Measurements from ENCODE around the gene MLLT6. TPM values are rescaled to one million over a fixed set of nuclear protein-coding genes. Genes with fewer than 3 reads are reported as not detected.

The MLLT6 gene
- total and polyA plus RNA-seq, 3 experiments from 2014 or later = 15.9 to 202 (median 197) TPM

GRCh38 chr17:38727736-38728135 lies 22.7 kb downstream of the MLLT6 start:
- ChIA-PET CTCF (interaction anchor here (1.2 to 3.0 kb wide), 3 partner anchors 22 to 243 kb away, joined by 3 to 26 read pairs (median 18); partner anchors contain the start of gene MLLT6), POLR2A (interaction anchor here (0.8 to 2.5 kb wide), 6 partner anchors 9 to 51 kb away, joined by 3 to 56 read pairs (median 8); partner anchors contain the start of genes MLLT6 and PSMB3)
- no peaks in the 10 kb centered on the region for H3K9me3 ChIP-seq (ENCODE audit: low read length)
- H3K36me3 ChIP-seq (ENCODE audit: insufficient read depth, low read length) = no peaks in the 10 kb centered on the region
- Mint-ChIP-seq H3K4me3 (peak overlapping the region; percentile 73 to 89 (median 81)), H3K27ac (peak overlapping the region; percentile 83 to 99 (median 98)), H3K36me3 (peaks cover 0 to 31% (median 2%) of the 10 kb centered on the region in 3 donors), H3K4me1 (peaks cover 77 to 87% (median 84%) of the 10 kb centered on the region in 3 donors), H3K9me3 (no peaks in the 10 kb centered on the region), H3K27me3 (no peaks in the 10 kb centered on the region)
- DNase-seq = peak in 4 of 5 donors; percentile 49 to 73 (median 64)
- H3K27ac ChIP-seq (ENCODE audit: low read depth, low read length) = peak overlapping the region; percentile 44
- H3K4me1 ChIP-seq (ENCODE audit: insufficient read depth, low read length) = peaks cover 62% of the 10 kb centered on the region
- peak overlapping the region; percentile 60 for H3K4me3 ChIP-seq (ENCODE audit: low read length)
- no peaks in the 10 kb centered on the region for H3K27me3 ChIP-seq (ENCODE audit: insufficient read depth, low read length, poor library complexity, severe bottlenecking)

DNA sequence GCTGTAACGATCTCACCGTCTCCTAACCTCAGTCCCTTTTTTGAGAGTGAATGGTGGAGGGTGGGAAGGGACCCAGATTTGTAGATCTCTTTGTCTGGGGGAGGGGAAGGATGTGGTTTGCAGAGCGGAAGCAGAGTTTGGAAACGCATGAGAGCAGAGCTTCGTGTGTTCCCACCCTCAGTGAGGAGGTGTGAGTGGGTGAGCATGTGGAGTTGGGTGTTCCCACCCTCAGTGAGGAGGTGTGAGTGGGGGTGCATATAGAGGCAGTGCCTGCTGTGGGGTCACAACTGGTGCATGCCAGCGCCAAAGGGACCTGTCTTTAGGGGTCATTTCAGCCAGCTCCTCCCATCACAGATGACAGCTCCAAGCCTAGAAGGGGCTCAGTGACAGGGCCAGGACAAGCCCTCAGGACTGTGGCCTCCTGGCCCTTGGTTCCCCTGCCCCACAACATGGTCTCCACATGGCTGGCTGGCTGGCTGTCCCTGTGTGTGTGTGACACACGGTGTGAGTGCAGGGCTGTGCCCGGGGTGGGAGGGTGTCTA lies 23.3 kb downstream of the MLLT6 start:
- no peaks in the 10 kb centered on the region for H3K27me3 ChIP-seq (ENCODE audit: insufficient read depth, low read length, poor library complexity, severe bottlenecking)
- H3K27ac ChIP-seq (ENCODE audit: low read depth, low read length) = peak overlapping the region; percentile 44
- Mint-ChIP-seq H3K4me3 (peak overlapping the region; percentile 73 to 89 (median 81)), H3K27ac (peak overlapping the region; percentile 83 to 99 (median 98)), H3K27me3 (no peaks in the 10 kb centered on the region), H3K36me3 (peaks cover 0 to 29% (median 2%) of the 10 kb centered on the region in 3 donors), H3K4me1 (peaks cover 76 to 87% (median 80%) of the 10 kb centered on the region in 3 donors), H3K9me3 (no peaks in the 10 kb centered on the region)
- DNase-seq = peak; percentile 64 to 87 (median 85)
- no peaks in the 10 kb centered on the region for H3K9me3 ChIP-seq (ENCODE audit: low read length)
- H3K4me3 ChIP-seq (ENCODE audit: low read length) = peak overlapping the region; percentile 60
- H3K36me3 ChIP-seq (ENCODE audit: insufficient read depth, low read length) = no peaks in the 10 kb centered on the region
- ChIA-PET CTCF (interaction anchor here (0.8 to 3.0 kb wide), 7 partner anchors 16 to 243 kb away, joined by 3 to 26 read pairs (median 3); partner anchors contain the start of gene MLLT6), POLR2A (interaction anchor here (0.8 to 2.5 kb wide), 10 partner anchors 9 to 169 kb away, joined by 3 to 56 read pairs (median 4); partner anchors contain the start of genes MLLT6 and PSMB3)
- peaks cover 62% of the 10 kb centered on the region for H3K4me1 ChIP-seq (ENCODE audit: insufficient read depth, low read length)

DNA sequence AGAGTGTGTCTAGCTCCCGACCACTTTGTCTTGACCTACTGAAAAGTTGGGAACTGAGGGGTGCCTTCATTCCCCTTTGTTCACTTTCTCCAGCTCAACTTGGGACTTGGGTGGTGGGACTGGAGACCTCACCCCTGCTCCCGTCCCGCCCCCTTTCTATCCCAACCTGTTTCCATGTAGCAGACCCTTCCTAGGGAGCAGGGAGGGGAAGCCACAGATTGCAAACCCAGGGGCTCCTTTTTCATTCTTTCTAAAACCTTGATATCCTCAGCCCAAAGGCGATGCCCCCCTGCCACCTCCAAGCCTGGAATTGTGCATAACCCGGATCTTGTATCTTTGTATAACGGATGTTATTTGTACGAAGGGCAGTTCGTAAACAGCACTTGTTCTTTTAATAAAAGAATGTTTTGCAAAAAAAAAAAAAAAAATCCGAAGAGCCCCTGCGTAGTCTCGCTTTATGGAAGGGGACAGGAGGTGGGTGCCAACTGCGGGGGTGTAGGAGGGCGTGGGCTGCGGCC lies 24.4 kb downstream of the MLLT6 start:
- peak overlapping the region; percentile 60 for H3K27ac ChIP-seq (ENCODE audit: low read depth, low read length)
- H3K36me3 ChIP-seq (ENCODE audit: insufficient read depth, low read length) = no peaks in the 10 kb centered on the region
- ChIA-PET CTCF (interaction anchor here (0.8 to 3.0 kb wide), 5 partner anchors 17 to 171 kb away, joined by 3 to 26 read pairs (median 11); partner anchors contain the start of gene MLLT6), POLR2A (interaction anchor here (0.9 to 2.5 kb wide), 8 partner anchors 10 to 170 kb away, joined by 3 to 56 read pairs (median 6); partner anchors contain the start of genes MLLT6 and PSMB3)
- Mint-ChIP-seq H3K4me3 (peak overlapping the region; percentile 73 to 89 (median 81)), H3K36me3 (peaks cover 0 to 27% (median 2%) of the 10 kb centered on the region in 3 donors), H3K4me1 (peaks cover 79 to 90% (median 82%) of the 10 kb centered on the region in 3 donors), H3K27ac (peak overlapping the region; percentile 83 to 99 (median 98)), H3K9me3 (no peaks in the 10 kb centered on the region), H3K27me3 (no peaks in the 10 kb centered on the region)
- no peak for DNase-seq
- H3K27me3 ChIP-seq (ENCODE audit: insufficient read depth, low read length, poor library complexity, severe bottlenecking) = no peaks in the 10 kb centered on the region
- no peaks in the 10 kb centered on the region for H3K9me3 ChIP-seq (ENCODE audit: low read length)
- peak overlapping the region; percentile 46 for H3K4me3 ChIP-seq (ENCODE audit: low read length)
- peaks cover 68% of the 10 kb centered on the region for H3K4me1 ChIP-seq (ENCODE audit: insufficient read depth, low read length)

GRCh38 chr17:38729886-38730525 lies 24.9 kb downstream of the MLLT6 start, which contains the start of gene CISD3:
TSS of gene CISD3 (plus strand) at chr17:38730341. CDS start at chr17:38730359, 18 bp downstream.
- Mint-ChIP-seq H3K27ac (peak within 1 kb of the TSS; percentile 95 to 99 (median 98)), H3K4me3 (peak within 1 kb of the TSS; percentile 90 to 100 (median 97)), H3K36me3 (peaks cover 0 to 23% (median 2%) of the 10 kb centered on the region in 3 donors), H3K9me3 (no peaks in the 10 kb centered on the region), H3K27me3 (no peaks in the 10 kb centered on the region), H3K4me1 (peaks cover 78 to 92% (median 84%) of the 10 kb centered on the region in 3 donors)
- Histone ChIP-seq H3K27ac (ENCODE audit: low read depth, low read length) (peak within 1 kb of the TSS; percentile 64), H3K27me3 (ENCODE audit: insufficient read depth, low read length, poor library complexity, severe bottlenecking) (no peaks in the 10 kb centered on the region), H3K9me3 (ENCODE audit: low read length) (no peaks in the 10 kb centered on the region), H3K36me3 (ENCODE audit: insufficient read depth, low read length) (no peaks in the 10 kb centered on the region), H3K4me3 (ENCODE audit: low read length) (peak within 1 kb of the TSS; percentile 83), H3K4me1 (ENCODE audit: insufficient read depth, low read length) (peaks cover 66% of the 10 kb centered on the region)
- DNase-seq = peak; percentile 83 to 89 (median 85)
- CTCF ChIA-PET = interaction anchor here (1.0 to 3.0 kb wide), 10 partner anchors 21 to 172 kb away, joined by 3 to 26 read pairs (median 4); partner anchors contain the start of gene MLLT6
- POLR2A ChIA-PET = interaction anchor here (1.1 to 1.9 kb wide), 5 partner anchors 10 to 54 kb away, joined by 5 to 8 read pairs (median 6); partner anchors contain the start of genes MLLT6 and PSMB3

DNA sequence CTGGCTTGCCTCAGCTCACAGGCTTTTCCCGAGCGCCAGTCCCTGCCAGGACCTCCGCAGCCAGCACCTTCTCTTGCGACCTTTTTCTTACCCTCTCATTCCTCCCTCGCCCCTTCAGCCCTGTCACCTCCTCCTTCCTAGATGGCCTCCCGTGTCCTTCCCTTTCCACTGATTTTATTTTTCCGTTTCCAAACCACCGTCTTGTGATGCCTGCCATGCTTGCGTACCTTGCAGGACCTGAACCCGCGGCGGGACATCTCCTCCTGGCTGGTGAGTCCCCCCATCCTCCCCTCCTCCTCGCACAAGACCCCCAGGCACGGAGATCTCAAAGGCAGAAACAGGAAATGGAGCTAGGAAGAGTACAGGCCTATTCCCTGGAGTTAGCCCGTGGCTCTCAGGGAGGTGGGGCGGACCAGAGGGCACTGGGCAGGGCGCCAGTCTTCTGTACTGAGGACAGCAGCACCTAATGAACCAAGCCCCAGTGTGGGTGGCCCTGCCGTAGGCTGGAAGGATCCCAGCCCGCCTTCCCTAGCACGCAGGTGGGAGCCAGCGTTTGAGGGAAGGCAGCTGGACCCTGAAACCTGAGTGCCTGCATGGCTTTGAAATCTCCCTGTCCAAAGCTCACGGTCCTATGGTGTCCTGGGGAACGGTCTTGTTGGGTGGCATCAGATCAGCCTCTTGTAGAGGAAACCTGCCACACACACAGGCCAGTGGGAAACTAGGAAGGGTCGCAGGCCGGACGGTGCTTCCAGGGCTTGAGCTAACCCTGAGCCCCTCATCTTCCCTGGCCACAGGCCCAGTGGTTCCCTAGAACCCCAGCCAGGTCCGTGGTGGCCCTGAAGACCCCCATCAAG lies 25.7 kb downstream of the MLLT6 start:
- POLR2A ChIA-PET = interaction anchor here (0.9 to 1.9 kb wide), 5 partner anchors 18 to 54 kb away, joined by 5 to 8 read pairs (median 6); partner anchors contain the start of genes MLLT6 and PSMB3
- peak overlapping the region; percentile 64 for H3K27ac ChIP-seq (ENCODE audit: low read depth, low read length)
- no peaks in the 10 kb centered on the region for H3K27me3 Mint-ChIP-seq
- H3K4me1 ChIP-seq (ENCODE audit: insufficient read depth, low read length) = peaks cover 59% of the 10 kb centered on the region
- H3K9me3 Mint-ChIP-seq = no peaks in the 10 kb centered on the region
- no peak for DNase-seq
- peaks cover 72 to 89% (median 78%) of the 10 kb centered on the region in 3 donors for H3K4me1 Mint-ChIP-seq
- no peaks in the 10 kb centered on the region for H3K9me3 ChIP-seq (ENCODE audit: low read length)
- H3K27ac Mint-ChIP-seq = peak overlapping the region; percentile 78 to 99 (median 96)
- no peaks in the 10 kb centered on the region for H3K27me3 ChIP-seq (ENCODE audit: insufficient read depth, low read length, poor library complexity, severe bottlenecking)
- no peaks in the 10 kb centered on the region for H3K36me3 ChIP-seq (ENCODE audit: insufficient read depth, low read length)
- peak overlapping the region; percentile 90 to 100 (median 97) for H3K4me3 Mint-ChIP-seq
- CTCF ChIA-PET = interaction anchor here (0.8 to 2.7 kb wide), 13 partner anchors 7 to 172 kb away, joined by 3 to 17 read pairs (median 4); partner anchors contain the start of gene MLLT6
- H3K4me3 ChIP-seq (ENCODE audit: low read length) = peak overlapping the region; percentile 83
- H3K36me3 Mint-ChIP-seq = peaks cover 0 to 18% (median 2%) of the 10 kb centered on the region in 3 donors

DNA sequence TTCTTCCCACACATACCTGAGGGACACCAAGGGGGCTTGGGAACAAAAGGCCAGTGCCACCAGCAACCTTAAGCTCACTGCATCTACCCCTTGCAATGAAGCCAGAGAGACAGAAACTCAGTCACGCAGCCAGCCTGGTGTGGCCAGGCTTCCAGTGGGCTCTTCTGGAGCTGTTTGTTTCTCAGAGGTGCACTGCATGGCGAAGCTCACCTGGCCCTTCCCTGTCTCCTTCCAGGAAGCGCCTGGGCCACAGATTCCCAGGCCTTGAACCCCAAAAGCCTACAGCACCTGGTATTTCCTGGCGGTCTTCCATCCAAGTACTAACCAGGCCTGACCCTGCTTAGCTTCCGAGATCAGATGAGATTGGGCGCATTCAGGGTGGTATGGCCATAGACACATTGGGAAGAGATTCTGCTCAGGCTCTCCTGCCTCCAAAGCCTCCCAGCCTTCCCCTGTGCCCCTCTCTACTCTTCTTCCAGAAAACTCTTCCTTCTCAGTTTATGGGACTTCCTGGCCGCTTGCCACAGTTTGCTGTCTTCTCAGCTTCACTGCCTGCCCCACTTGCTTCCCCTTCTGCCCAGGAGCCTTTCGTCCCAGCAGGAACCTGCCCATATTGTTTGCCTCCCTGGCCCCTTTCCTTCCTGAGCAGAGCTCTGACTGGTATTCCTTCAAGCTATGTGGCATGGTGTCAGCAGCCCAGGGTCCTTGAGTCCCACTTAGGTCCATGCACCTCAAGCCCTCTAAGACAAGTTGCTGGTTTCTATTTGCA lies 26.6 kb downstream of the MLLT6 start:
- DNase-seq = no peak
- H3K27ac Mint-ChIP-seq = peak overlapping the region; percentile 61 to 99 (median 94)
- H3K27me3 Mint-ChIP-seq = no peaks in the 10 kb centered on the region
- H3K4me1 Mint-ChIP-seq = peaks cover 67 to 81% (median 71%) of the 10 kb centered on the region in 3 donors
- ChIA-PET CTCF (interaction anchor here (0.8 to 2.7 kb wide), 9 partner anchors 8 to 173 kb away, joined by 3 to 17 read pairs (median 4); partner anchors contain the start of gene MLLT6), POLR2A (interaction anchor here (0.9 to 1.9 kb wide), 4 partner anchors 17 to 30 kb away, joined by 5 to 8 read pairs (median 6); partner anchors contain the start of genes MLLT6 and PSMB3)
- no peaks in the 10 kb centered on the region for H3K27me3 ChIP-seq (ENCODE audit: insufficient read depth, low read length, poor library complexity, severe bottlenecking)
- H3K9me3 ChIP-seq (ENCODE audit: low read length) = no peaks in the 10 kb centered on the region
- H3K9me3 Mint-ChIP-seq = no peaks in the 10 kb centered on the region
- peaks cover 53% of the 10 kb centered on the region for H3K4me1 ChIP-seq (ENCODE audit: insufficient read depth, low read length)
- peak overlapping the region; percentile 83 for H3K4me3 ChIP-seq (ENCODE audit: low read length)
- no peak overlapping the region for H3K27ac ChIP-seq (ENCODE audit: low read depth, low read length)
- H3K4me3 Mint-ChIP-seq = peak overlapping the region; percentile 72 to 100 (median 95)
- no peaks in the 10 kb centered on the region for H3K36me3 ChIP-seq (ENCODE audit: insufficient read depth, low read length)
- peaks cover 0 to 16% (median 2%) of the 10 kb centered on the region in 3 donors for H3K36me3 Mint-ChIP-seq
